GM19328 (cell line): Measurements from ENCODE around the gene ACOT11.
"Not testable (repeated sequence)": the region's sequence is repeated elsewhere in the genome, so short reads cannot be mapped to it uniquely, and the experiment has no call there.

Experiments
- ATAC-seq: cut with Tn5 transposase; IDR thresholded peaks from one replicate; pipeline ENCODE4 v1.9.1; 2021; ENCODE audit warnings: mild to moderate bottlenecking, moderate library complexity; ENCODE audit not compliant: unreplicated experiment

Gene ACOT11

DNA sequence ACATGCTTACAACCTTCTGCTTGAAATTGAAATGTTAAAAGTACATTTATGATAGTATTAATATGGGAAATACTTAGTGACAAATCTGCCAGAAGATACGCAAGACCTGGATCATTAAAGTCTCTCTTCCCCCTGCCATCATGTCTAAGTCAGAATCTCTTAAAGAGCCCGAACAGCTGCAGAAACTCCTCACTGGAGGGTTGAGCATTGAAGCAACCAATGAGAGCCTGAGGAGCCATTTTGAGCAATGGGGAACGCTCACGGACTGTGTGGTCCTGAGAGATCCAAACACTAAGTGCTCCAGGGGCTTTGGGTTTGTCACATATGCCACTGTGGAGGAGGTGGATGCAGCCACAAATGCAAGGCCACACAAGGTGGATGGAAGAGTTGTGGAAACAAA is 11.4 kb upstream of the ACOT11 start:
- not testable (repeated sequence) for ATAC-seq

DNA sequence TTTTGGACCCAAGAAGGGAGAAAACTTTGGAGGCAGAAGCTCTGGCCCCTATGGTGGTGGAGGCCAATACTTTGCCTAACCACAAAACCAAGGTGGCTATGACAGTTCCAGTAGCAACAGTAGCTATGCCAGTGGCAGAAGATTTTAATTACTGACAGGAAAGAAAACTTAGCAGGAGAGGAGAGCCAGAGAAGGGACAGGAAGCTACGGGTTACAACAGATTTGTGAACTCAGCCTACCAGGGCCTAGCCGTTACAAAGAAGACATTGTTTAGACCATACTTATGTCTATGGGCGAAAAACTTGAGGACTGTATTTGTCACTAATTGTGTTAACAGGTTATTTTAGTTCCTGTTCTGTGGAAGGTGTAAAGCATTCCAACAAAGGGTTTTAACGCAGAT is 10.4 kb upstream of the ACOT11 start:
- ATAC-seq, result no peak

DNA sequence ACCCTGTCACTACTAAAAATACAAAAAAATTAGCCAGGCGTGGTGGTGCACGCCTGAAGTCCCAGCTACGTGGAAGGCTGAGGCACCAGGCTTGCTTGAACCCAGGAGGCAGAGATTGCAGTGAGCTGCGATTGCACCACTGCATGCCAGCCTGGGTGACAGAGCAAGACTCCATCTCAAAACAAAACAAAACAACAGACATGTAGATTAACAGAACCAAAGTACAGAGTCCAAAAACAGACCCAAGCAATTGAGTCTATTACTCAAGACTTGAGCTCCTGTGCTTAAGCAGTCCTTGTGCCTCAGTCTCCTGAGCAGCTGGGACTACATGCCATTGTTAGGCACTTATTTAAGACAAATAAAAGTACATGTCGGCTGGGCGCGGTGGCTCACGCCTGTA is 9.5 kb upstream of the ACOT11 start:
- no peak for ATAC-seq

DNA sequence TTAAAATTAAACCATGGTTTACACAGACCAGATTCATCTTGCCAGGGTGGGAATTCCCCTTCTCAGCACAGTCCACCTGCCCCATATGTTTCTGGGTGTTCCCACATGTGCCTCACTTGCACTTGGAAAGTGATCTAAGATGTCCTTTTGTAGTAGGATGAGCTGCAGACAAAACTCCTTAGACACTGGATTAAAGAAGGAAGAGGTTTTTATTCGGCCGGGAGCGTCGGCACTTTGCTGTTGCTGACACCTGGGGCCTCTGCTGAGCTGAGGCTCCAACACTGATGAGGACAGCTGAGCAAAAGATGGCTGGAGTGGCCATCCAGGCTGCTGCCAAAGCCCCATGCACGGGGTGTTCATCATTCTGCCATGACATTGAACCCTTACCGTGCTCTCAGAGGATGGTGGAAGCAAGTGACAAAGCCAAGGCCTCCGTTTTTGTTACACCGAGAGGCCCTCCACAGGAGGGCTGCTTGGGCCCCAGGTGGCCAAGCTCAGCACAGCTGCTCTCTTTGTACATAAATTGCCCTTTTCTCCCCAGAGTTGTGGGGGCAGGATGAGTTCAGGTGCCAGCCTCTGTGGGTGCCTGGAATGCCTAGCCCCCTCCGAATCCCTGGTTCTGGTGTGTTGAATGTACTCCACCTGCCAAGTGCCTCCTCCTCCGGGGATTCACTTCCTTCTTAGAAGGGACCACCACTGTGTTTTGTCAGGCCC is 7.3 kb upstream of the ACOT11 start:
- no peak for ATAC-seq

DNA sequence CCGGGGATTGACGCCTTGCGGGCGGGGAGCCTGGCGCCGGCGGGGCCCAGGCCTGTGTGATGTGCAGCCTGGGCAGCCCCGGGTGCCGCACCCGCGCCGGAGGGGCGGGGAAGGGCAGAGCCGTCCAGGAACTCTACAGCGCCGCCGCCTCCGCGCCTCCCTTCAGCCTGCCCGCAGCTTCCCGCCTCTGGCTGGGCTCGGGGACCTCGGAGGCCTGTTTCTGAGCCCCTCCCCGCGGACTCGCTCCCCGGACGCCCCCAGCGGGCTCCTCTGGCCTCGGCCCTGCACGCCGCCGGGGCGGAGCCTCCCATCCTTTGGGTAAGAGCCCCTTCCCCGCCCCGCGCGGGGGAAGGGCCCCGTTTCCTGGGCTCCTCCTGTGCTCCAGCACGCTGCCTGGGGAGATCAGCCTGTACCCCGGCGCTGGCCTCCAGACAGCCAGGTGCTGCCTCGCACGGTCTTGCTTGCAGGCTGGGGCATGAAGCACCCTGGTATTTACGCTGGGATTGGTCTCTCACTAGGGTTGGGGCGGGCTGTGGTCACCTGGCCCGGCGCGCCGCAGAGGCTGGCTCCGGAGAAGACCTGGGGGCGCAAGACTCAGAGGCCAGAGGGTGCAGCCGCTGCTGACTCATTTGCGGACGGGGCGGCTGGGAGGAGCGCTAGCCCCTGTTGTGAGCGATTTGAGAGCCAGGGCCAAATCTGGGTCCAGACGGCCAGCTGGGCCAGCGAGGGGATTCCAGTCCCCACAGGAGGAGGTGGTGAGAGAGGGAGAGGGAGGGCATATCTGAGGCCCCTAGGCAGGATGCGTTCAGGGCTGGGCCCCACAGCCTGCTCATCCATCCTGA is 5.7 kb upstream of the ACOT11 start:
- peak; percentile 39 for ATAC-seq

DNA sequence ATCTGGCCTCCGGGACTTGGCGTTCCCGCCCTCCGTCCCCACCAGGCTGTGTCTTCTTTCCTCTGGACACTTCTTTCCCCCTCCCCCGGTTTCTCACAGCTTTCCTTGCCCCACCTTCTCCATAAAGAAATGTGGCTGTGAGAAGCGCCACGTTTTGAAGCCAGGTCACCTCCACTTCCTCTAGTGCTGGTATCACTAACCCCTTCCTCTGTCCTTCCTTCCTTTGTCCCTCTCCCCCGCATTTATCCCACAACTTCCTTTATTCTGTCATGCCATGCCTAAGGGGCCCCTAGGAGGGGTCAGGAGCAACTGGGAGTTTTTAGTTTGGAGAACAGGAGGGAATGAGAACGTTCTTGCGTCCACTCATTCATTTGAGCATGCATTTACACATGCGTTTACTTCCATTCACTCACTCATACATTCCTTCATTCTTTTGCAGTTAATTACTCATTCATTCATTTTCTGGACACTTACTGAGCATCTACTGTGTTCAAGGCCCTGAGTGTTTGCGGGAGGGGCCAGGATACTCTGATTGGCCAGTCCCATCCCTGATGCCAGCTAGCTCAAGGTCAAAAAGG is 5.0 kb upstream of the ACOT11 start:
- ATAC-seq, result no peak

DNA sequence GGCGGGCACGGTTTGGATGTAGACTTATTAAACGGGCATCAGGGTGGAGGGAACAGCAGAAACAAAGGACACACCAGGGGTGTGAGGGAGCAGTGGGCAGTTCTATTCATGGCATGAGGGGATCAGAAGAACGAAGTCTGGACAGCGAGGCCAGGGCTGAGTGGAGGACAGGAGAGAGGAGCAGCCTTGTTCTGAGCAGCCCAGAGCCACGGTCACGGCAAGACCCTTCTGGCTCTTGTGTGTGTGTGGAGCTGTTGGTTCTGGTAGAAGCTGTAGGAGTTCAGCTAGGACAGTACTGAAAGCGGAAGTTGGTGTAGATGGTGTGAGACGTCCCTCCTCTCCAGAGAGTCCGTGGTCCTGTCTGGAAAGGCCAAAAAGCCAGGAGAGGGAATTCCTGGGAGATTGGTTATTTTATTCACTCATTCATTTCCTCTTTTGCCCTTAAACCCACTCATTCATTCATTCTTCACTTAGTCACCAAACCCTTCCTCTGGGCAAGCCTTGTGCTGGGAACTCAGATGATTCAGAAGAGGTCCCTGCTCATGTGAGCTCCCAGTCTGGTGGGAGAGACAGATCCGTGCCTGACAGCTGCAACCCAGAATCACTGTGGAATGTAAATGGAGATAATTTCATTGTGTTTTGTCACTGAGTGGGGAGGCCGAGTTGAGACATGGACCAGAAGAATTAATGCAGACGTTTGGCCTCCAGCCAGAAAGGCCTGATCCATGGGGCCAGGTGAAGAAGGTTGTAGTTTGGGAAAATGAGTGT is 4.1 kb upstream of the ACOT11 start:
- ATAC-seq, result no peak

DNA sequence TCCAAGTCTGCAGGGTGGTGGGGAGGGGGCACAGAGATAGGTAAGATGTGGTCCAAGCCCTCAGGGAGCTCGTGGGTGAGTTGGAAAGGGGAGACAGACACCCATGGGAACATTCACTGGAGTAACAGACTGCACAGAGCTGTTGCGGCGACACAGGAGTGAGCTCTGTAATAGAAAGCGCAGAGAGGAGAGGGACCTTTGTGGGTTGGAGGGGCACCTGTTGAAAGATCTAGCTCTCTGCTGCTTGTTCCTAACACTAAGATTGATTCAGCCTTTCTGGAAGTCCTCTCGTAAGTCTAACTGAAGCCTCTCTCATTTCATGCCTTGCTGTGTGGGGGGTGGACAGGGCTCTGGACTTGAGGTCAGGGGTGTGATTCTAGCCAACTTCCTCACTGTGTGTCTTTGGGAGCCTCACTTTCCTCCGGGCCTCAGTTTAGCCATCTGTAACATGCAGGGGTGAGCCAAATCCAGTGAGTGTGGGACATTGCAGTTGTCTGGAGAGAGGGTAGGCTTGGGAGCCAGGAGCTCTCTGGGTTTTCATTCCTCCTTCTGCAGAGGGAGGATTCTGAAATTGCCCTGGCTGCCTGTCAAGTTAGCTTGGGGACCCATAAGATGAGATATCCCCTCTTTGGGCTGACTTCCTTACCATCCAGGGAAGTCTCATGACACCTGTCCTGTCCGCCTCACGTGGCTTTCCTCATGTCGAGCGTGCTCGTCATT is 2.0 kb upstream of the ACOT11 start:
- ATAC-seq, result no peak

DNA sequence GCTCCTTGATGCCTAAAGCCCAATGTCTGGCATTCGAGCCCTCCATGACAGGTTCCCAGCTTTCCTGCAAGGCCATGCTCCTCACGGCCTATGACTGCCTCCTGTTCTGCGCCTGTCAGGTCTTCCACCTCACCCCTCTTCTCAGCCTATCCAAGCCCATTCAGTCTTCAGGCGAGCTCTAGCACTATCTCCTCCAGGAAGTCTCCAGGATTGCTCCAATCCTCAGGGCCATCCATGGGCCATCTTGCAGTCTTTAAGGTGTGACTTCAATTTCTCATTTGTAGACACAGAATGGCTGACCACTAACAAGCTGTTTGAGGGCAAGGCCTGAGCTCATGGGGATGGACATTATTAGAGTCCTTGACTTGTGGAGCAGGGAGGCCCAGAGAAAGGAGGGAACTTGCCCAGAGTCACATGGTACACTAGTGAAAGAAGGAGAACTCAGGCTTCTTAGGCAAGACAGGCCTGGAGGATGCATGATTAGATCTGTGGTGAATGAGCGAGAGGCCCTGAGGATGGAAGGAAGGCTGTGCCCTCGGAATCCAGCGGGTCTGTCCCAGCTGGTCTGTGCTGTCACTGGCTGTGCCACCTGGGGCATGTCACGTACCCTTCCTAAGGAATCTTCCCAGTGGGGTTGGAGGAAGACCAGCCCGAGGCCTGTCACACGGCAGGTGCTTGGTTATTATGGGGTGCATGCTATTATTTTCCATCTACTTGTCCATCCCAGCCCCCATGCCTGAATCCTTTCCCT is 1.2 kb upstream of the ACOT11 start:
- no peak for ATAC-seq

DNA sequence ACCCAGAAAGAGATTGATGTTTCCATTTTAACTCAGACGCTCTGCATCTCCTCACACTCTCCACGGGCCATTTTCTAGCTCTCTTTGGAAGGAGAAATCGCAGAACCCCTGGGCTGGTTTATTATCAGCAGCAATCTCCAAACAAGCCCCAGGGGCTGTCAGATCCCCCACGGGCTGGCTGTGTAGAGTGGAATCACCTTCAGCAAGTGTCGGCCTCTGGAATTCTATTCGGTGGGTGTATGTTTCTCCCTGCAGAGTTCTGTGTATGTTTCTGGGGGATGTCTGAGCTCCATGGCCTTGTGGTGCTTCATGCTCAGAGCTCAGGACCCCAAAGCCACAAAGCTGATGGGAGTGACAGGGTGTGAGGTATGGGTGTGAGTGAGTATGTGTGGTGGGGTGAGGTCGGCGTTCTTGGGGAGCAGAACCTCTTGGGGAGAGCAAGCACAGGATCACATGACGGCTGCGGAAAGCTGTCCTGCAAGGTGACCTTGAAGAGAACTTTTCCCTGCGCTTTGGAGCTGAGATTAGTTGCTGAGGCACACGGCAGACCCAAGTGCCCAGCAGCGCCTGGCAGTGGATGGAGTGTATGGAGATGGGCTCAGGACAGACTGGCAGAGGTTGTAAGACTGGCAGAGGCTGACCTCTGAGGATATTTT is 489 bp downstream of the ACOT11 start:
- no peak for ATAC-seq

DNA sequence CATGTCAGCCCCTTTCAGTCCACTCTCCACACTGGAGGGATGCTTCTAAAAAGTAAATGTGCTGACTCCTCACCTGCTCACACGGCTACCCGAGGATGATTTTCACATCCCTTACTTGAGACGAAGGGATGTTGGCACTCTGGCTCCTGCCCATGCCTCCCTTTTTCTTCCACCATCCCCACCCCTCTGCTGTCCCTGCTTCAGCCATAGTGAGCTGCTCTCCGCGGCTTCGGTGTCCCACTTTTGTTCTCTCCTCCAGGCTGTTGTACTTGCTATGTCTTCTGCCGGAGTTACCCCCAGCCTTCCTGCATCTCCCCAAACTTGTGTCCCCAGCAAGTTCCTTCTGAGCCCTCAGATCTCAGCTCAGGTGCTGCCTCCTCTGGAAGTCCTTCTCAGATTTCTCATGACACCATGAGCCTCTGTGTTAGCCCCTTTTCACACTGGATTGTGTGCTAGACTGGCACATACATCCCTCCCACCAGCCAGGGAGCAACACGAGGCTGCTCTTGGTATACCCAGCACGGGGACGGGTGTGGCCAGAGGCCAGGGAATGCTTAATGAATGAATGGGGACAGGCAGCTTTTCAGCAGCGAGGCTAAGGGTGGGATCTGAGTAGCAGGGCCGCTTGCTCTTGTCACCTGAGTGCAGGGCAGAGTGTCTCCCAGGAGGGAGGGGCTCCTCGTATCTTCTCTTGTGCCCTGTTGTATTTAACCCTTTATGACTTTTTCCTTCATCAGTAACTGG is 1.3 kb downstream of the ACOT11 start:
- no peak for ATAC-seq

DNA sequence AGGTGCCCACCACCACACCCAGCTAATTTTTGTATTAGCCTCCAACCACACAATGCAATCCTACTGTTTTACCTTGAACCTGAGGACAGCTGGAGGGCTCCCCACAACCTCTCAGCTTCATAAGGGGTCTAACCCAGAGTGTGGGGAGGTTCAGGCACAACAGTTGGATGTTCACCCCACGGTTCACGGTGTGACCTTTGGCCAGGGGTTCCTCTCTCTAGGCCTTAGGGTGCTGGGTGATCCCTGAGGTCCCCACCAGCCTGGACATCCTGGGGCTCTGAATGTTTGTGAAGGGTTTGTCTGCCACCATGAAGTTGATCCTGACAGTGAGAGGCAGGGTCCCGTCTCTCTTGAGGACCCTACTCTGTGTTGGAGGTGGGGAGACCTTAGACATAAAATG is 3.9 kb downstream of the ACOT11 start:
- ATAC-seq, result no peak

DNA sequence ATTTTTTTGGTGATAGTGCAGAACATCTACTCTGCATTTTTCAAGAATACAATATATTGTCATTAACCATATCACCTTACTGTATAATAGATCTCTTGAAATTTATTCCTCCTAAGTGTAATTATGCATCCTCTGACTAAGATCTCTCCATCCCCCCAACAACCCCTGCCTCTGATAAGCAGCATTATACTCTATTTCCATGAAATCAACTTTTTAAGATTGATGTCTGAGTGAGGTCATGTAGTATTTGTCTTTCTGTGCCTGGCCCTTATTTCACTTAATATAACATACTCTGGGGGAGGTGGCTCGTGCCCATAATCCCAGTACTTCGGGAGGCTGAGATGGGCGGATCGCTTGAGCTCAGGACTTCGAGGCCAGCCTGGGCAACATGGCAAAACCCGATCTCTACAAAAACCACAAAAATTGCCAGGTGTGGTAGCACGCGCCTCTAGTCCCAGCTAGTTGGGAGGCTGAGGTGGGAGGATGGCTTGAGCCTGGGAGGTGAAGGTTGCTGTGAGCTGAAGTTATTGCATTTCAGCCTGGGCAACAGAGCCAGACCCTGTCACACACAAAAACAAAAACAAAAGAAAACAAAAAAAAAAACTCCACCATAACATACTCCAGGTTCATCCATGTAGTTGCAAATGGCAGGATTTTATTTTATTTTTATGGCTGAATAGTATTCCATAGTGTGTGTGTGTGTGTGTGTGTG is 5.7 kb downstream of the ACOT11 start:
- ATAC-seq, result no peak

DNA sequence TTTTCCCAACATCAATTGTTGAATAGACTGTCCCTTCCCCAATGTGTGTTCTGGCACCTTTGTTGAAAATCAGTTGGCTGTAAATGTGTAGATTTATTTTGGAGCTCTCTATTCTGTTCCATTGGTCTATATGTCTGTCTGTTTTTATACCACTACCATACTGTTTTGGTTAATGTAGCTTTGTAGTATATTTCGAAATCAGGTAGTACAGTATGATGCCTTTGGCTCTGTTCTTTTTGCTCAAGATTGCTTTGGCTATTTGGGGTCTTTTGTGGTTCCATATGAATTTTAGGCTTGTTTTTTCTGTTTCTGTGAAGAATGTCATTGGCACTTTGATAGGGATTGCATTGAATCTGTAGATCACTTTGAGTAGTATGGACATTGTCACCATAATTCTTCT is 8.1 kb downstream of the ACOT11 start:
- ATAC-seq, result no peak

DNA sequence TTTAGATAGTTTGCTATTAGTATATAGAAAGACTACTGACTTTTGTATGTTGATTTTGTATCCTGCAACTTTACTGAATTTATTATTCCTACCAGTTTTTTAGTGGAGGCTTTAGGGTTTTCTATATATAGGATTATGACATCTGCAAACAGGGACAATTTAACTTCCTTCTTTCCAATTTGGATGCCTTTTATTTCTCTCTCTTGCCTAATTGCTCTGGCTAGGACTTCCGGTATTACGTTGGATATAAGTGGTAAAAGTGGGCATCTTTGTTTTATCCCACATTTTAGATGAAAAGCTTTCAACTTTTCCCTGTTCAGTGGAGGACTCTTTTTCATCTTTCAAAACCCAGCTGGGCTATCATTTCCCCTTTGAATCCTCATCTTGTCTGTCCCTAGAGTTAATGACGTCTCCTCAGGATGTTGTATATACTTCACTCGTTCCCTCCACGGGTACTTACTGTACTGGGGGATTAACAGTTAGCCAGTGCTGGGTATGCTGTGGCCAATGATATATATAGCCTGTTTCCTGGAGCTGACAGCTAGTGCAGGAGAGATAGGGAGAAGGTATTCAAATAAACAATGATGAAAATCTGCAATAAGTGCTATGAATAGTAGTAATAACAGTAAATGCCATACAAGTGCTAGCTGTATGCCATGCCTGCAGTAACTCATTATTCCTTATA is 9.8 kb downstream of the ACOT11 start:
- no peak for ATAC-seq

DNA sequence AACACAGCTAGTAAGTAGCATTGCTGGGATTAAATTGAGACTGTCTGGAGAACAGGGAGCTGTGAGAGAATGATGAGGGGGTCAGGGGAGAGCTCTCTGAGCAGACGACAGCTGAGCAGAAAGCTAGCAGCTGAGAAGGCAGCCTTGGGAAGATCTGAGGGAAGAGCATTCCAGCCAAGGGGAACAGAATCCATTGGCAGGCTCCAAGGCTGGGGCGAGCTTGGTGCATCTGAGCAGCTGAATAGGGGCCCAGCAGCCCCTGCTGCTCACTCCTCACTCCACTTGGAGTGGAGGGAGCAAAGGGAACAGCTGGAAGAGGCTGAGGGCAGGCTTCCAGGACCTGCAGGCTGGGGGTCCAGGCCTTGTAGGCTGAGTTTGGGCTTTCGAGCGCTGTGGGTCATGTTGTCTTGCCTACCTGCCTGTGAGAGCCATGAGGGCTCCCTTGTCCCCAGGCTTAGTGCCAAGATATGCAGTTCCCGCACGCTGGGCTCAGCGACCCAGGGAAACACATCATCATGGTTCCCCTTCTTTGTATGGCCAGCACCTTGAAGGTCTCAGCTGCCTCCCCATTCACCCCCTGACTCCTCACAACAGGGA is 10.5 kb downstream of the ACOT11 start:
- ATAC-seq, result no peak

DNA sequence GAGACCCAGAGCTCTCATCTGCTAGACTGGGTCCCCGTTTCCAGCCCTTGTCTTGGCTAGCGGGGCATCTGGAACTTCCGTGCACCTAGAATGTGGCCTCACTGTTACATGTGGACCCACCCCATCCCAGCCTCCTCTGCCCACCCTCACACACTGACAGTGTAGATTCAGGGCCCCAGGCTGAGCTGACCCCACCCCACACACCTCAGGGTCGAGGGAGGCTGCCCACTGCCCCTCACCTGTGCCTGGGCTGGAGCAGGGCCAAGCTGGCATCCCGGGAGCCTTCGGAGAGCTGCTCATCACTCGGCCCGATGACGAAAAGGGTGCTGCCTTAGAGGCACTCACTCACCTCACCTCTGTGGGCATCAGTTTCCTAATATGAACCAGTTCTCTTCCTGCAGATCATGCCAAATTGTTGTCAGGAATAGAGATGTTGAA is 11.1 kb downstream of the ACOT11 start:
- ATAC-seq, result no peak
